ENCODE measurements around the gene PRDM16. TPM values are rescaled to one million over a fixed set of nuclear protein-coding genes. Genes with fewer than 3 reads are reported as not detected.

Gene PRDM16
- total and polyA plus RNA-seq, 2 experiments from 2014 or later = 0.14 to 0.16 TPM

DNA sequence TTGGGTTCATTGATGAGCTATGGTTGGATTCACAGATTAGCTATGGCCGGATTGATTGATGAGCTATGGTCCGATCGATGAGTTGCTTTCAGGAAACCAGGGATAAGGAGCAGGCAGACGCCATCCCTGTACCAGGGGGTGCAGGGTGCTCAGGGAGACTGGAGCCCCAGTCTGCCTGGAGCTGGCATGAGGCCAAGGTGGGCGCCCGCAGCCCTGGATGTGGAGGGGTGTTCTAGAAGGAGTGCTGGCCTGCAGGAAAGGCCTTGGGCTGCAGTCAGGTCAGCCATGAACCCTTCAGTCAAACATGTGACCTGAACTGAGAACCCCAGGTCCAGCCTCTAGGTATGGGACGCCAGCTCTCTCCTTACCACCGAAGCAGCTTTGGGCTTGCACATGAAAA lies 212.7 kb downstream of the PRDM16 start (continued):
- TF ChIP-seq EZH2 (IDR thresholded peaks at IDR 0.05; ENCODE audit: low read depth, unreplicated experiment) (no peak), ETS1 (IDR thresholded peaks at IDR 0.05) (no peak)

- ATAC-seq (no peak), DNase-seq (ENCODE audit: low spot score) (no peak)
- peaks cover 23% of the 10 kb centered on the region for H3K4me1 Mint-ChIP-seq
- peaks cover 2% of the 10 kb centered on the region for H3K27me3 Mint-ChIP-seq (ENCODE audit: insufficient read depth, low read depth, poor library complexity)
- Histone ChIP-seq H3K4me1 (ENCODE audit: insufficient read depth) (no peaks in the 10 kb centered on the region; the same call in 1 of the 2 replicates), H3K9me2 (ENCODE audit: insufficient read depth) (no peaks in the 10 kb centered on the region), H3K27me3 (ENCODE audit: insufficient read depth) (no peaks in the 10 kb centered on the region), H3K36me3 (ENCODE audit: insufficient read depth) (no peaks in the 10 kb centered on the region), H3K4me3 (no peak overlapping the region), H2AFZ (no peak overlapping the region), H3K4me2 (no peak overlapping the region), H3K79me2 (replicated peaks; ENCODE audit: insufficient read depth) (no peaks in the 10 kb centered on the region), H3F3A (replicated peaks; ENCODE audit: low read depth) (no peaks in the 10 kb centered on the region), H4K20me1 (replicated peaks; ENCODE audit: insufficient read depth) (no peaks in the 10 kb centered on the region), H3K27ac (ENCODE audit: low read depth) (no peak overlapping the region)
- no peaks in the 10 kb centered on the region for H3K36me3 Mint-ChIP-seq (ENCODE audit: low read depth)
- no peaks in the 10 kb centered on the region for H3K9me3 Mint-ChIP-seq
- H3K4me3 Mint-ChIP-seq = no peak overlapping the region
- no peak overlapping the region for H3K27ac Mint-ChIP-seq
- TF ChIP-seq JUNB (IDR thresholded peaks at IDR 0.05; ENCODE audit: unreplicated experiment) = no peak
- TF ChIP-seq ZNF462 (CRISPR knock-in tag; IDR thresholded peaks at IDR 0.05) = no peak
- no peak for TF ChIP-seq EZH2phosphoT487 (IDR thresholded peaks at IDR 0.05; ENCODE audit: unreplicated experiment)
- TF ChIP-seq NANOG (IDR thresholded peaks at IDR 0.05; ENCODE audit: borderline replicate concordance) = no peak
- no peak for TF ChIP-seq EZH2 (IDR thresholded peaks at IDR 0.05; ENCODE audit: low read depth, unreplicated experiment)
- no peak for TF ChIP-seq CREB1 (CRISPR knock-in tag; IDR thresholded peaks at IDR 0.05; ENCODE audit: low read depth)
- TF ChIP-seq ZNF331 (CRISPR knock-in tag; IDR thresholded peaks at IDR 0.05; ENCODE audit: low read depth) = no peak
- TF ChIP-seq ETS1 (IDR thresholded peaks at IDR 0.05) = no peak
- no peak for TF ChIP-seq ZNF114 (CRISPR knock-in tag; IDR thresholded peaks at IDR 0.05)
- TF ChIP-seq STAT1 (IDR thresholded peaks at IDR 0.05; ENCODE audit: unreplicated experiment) = no peak
- no peak for TF ChIP-seq CTCF (conservative IDR thresholded peaks at IDR 0.05; ENCODE audit: low read depth in 2 of 2)
- no peak for TF ChIP-seq REST (IDR thresholded peaks at IDR 0.05; ENCODE audit: unreplicated experiment)
Observed at GRCh38 chr1:3282186-3282585, 213.2 kb downstream of the PRDM16 start.

Measured in GM23338 (cell line).